Measurements from ENCODE around the gene ASGR2. TPM values are rescaled to one million over a fixed set of nuclear protein-coding genes. Genes with fewer than 3 reads are reported as not detected.

ASGR2 gene
- total and polyA plus RNA-seq, 8 donors = 0.73 to 2.2 (median 1.4) TPM; not detected in 5

DNA sequence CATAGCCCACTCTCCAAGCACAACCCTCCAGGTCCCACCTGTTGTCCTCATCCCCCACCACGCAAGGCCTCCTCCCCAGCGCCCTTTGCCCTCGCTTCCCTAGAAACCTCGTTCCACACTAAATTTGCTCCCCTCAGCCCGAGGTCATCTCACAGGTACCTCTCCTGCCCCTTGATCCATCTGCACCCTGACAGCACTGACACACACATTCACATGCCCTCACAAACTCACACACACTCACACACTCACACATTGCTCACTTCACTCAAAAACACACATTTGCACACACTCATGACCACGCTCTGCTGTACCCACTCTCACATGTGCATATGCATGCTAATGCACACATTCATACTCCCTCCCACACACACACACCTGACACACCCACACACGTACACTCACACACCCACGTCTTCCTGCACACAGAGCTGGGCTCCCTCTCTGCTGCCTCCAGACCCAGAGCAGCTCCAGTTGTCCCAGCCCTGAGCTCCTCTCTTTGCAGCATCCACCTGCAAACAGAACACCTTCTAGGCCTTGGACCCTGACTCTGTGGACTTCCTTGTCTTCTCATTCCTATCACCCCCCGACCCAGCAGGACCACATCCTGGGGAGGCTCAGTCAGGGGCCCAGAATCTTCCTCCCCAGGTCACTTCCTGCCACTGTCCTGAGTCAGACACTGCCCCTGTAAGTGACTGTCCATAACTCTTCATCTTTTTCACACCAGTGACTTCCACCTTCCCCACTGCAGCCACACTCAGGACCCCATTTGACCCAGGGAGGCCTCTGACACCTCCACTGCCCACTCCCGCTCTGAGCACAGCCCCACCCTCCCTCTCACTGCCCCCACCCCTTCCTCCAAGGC, 4.9 kb downstream of the ASGR2 start:
- Histone ChIP-seq H3K27me3 (peaks cover 0 to 76% (median 0%) of the 10 kb centered on the region in 3 donors), H3K4me1 (peaks cover 0 to 5% (median 1%) of the 10 kb centered on the region in 4 donors), H3K9me3 (no peaks in the 10 kb centered on the region), H3K27ac (no peak overlapping the region), H3K36me3 (no peaks in the 10 kb centered on the region), H3K4me3 (no peak overlapping the region)
- no peak for DNase-seq
- intact Hi-C loops (cut with DNase I; ENCODE audit: low total_unique reads) = no loop called here
- WGBS, 5 donors = 54 to 64% (median 63%) methylated on average over 10 of the region's 10 CpGs
- TF ChIP-seq EP300 (IDR thresholded peaks at IDR 0.05) (no peak), POLR2AphosphoS5 (IDR thresholded peaks at IDR 0.05) (no peak), POLR2A (IDR thresholded peaks at IDR 0.05) (no peak)
- TF ChIP-seq, protein P1, sequence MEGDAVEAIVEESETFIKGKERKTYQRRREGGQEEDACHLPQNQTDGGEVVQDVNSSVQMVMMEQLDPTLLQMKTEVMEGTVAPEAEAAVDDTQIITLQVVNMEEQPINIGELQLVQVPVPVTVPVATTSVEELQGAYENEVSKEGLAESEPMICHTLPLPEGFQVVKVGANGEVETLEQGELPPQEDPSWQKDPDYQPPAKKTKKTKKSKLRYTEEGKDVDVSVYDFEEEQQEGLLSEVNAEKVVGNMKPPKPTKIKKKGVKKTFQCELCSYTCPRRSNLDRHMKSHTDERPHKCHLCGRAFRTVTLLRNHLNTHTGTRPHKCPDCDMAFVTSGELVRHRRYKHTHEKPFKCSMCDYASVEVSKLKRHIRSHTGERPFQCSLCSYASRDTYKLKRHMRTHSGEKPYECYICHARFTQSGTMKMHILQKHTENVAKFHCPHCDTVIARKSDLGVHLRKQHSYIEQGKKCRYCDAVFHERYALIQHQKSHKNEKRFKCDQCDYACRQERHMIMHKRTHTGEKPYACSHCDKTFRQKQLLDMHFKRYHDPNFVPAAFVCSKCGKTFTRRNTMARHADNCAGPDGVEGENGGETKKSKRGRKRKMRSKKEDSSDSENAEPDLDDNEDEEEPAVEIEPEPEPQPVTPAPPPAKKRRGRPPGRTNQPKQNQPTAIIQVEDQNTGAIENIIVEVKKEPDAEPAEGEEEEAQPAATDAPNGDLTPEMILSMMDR (IDR thresholded peaks at IDR 0.05) = no peak

DNA sequence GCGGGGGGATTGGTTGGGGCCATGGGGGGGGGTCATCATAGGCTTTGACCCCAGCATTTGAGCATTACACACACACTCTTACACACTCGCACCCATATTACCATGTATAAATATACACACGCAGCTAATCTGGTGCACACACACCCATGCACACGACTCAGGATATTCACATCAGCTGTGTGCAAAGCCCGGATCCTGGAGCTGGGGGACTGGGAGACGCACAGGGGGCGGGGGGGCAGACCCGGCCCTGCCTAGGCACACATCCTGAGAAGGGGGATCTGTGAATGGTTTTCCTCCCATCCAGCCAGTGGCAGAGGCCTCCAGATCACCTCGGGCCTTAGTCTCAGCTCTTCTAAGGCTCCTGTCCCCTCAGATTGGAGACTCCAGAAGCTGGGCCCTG, 5.6 kb downstream of the ASGR2 start:
- no peak overlapping the region for H3K4me3 ChIP-seq
- H3K27me3 ChIP-seq = peaks cover 0 to 76% (median 0%) of the 10 kb centered on the region in 3 donors
- DNase-seq = no peak
- H3K9me3 ChIP-seq = no peaks in the 10 kb centered on the region
- no peaks in the 10 kb centered on the region for H3K36me3 ChIP-seq
- no peak overlapping the region for H3K27ac ChIP-seq
- TF ChIP-seq, protein P1 (IDR thresholded peaks at IDR 0.05) = no peak
- no peak for TF ChIP-seq POLR2AphosphoS5 (IDR thresholded peaks at IDR 0.05)
- TF ChIP-seq POLR2A (IDR thresholded peaks at IDR 0.05) = no peak
- no peak for TF ChIP-seq EP300 (IDR thresholded peaks at IDR 0.05)
- H3K4me1 ChIP-seq = no peaks in the 10 kb centered on the region
- intact Hi-C loops (cut with DNase I; ENCODE audit: low total_unique reads) = no loop called here
- WGBS, 5 donors = 49 to 70% (median 62%) methylated on average over 8 to 9 of the region's 9 CpGs

DNA sequence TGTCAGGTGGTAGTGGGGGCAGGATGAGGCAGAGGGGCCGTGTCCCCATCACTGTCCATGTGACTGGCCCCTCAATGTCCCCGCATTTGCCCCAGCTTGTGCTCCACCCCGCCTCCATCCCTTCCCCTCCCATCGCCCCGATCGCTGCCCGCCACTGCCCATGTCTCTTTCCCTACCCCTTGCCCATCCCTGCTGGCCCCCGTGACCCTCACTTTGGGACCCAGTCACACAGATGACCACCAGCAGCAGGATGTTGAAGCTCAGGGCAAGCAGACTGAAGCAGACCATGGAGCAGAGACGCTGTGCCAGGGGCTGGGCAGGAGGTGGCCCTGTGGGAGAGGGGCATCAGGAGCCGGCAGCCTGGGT, 6.1 kb downstream of the ASGR2 start:
- H3K4me1 ChIP-seq = no peaks in the 10 kb centered on the region
- H3K27me3 ChIP-seq = peaks cover 0 to 75% (median 0%) of the 10 kb centered on the region in 3 donors
- intact Hi-C loops (cut with DNase I; ENCODE audit: low total_unique reads) = no loop called here
- no peak overlapping the region for H3K27ac ChIP-seq
- H3K4me3 ChIP-seq = no peak overlapping the region
- TF ChIP-seq POLR2AphosphoS5 (IDR thresholded peaks at IDR 0.05) = no peak
- TF ChIP-seq POLR2A (IDR thresholded peaks at IDR 0.05) = no peak
- TF ChIP-seq, protein P1 (IDR thresholded peaks at IDR 0.05) = no peak
- TF ChIP-seq EP300 (IDR thresholded peaks at IDR 0.05) = no peak
- WGBS, 5 donors = 77 to 89% (median 83%) methylated on average over 9 to 10 of the region's 10 CpGs
- H3K9me3 ChIP-seq = no peaks in the 10 kb centered on the region
- DNase-seq = no peak
- no peaks in the 10 kb centered on the region for H3K36me3 ChIP-seq

DNA sequence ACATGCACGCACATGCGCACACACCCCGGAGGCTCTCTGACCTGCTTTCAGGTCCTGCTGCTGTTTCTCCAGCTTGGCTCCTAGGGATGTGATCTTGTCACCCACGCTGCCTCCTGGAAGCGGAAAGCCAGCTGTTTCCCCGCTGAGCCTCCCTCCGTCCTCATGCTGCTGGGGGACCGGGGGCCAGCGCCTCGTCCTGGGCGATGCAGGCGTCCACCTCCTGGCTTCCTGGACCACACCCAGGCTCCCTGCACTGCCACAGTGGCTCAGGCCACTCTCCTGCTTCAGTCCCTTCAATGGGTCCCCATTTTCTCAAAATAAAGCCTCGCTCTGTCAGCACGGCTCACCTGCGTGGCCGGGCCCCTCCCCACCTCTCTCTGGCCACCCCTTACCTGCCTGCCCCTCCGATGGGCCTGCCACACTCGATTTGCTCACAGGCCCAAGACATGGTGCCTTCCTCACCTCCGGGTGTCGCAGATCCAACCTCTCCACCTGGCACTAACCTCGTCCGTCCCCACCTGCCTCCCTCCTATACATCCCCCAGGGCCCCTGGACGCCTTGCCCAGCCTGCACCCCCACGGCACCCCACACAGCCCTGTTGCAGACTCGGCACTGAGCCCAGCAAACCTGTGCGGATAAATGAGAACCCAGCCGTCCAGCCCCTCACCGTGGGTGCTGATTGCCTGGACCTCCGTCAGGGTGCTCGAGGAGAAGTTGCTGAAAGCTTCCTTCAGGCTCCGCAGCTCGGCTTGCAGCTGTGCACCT, 6.6 kb downstream of the ASGR2 start:
- H3K27me3 ChIP-seq = peaks cover 0 to 80% (median 0%) of the 10 kb centered on the region in 3 donors
- no peak for DNase-seq
- no peaks in the 10 kb centered on the region for H3K4me1 ChIP-seq
- intact Hi-C loops (cut with DNase I; ENCODE audit: low total_unique reads) = no loop called here
- H3K9me3 ChIP-seq = no peaks in the 10 kb centered on the region
- TF ChIP-seq POLR2A (IDR thresholded peaks at IDR 0.05) (no peak), EP300 (IDR thresholded peaks at IDR 0.05) (no peak), POLR2AphosphoS5 (IDR thresholded peaks at IDR 0.05) (no peak)
- TF ChIP-seq, protein P1 (IDR thresholded peaks at IDR 0.05) = no peak
- H3K36me3 ChIP-seq = no peaks in the 10 kb centered on the region
- no peak overlapping the region for H3K27ac ChIP-seq
- 72 to 83% (median 77%) methylated on average over 32 of the region's 32 CpGs for WGBS, 5 donors
- no peak overlapping the region for H3K4me3 ChIP-seq

Measured in stomach (tissue), 9 donors.